GM18519 (cell line): Measurements from ENCODE around the gene AKR1C8.
"Not testable (repeated sequence)": the region's sequence is repeated elsewhere in the genome, so short reads cannot be mapped to it uniquely, and the experiment has no call there.

ENCODE experiments used
- ATAC-seq: cut with Tn5 transposase; IDR thresholded peaks from one replicate; pipeline ENCODE4 v1.9.1; 2021; ENCODE audit warnings: mild to moderate bottlenecking, moderate library complexity; ENCODE audit not compliant: unreplicated experiment, low FRiP score

Gene AKR1C8

DNA sequence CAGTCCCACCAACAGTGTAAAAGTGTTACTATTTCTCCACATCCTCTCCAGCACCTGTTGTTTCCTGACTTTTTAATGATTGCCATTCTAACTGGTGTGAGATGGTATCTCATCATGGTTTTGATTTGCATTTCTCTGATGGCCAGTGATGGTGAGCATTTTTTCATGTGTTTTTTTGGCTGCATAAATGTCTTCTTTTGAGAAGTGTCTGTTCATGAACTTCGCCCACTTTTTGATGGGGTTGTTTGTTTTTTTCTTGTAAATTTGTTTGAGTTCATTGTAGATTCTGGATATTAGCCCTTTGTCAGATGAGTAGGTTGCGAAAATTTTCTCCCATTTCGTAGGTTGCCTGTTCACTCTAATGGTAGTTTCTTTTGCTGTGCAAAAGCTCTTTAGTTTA, 9.4 kb downstream of the AKR1C8 start:
- not testable (repeated sequence) for ATAC-seq

DNA sequence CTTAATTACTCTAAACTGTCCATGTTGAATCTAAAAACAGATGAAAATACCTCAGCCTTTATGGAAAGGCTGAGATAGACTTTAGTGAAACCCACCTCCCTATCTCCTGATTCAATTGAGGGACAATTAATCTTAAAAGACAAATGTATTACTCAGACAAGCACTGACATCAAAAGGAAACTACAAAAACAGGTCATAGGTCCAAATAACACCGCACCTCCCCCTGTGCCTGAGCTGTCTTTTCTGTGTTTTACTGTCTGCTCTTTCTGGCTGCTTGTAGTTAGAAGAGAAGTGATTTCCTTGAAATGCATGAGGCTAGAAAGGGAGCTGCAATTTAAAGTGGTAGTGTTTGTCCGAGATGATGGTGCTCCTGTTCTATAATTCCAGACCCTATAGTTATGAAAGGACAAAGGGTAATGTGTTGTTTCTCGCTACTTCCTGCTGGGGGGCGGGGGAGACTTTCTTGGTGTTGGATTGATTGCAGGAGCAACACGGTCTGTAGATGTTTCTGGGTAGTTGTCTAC, 16.0 kb downstream of the AKR1C8 start:
- no peak for ATAC-seq

DNA sequence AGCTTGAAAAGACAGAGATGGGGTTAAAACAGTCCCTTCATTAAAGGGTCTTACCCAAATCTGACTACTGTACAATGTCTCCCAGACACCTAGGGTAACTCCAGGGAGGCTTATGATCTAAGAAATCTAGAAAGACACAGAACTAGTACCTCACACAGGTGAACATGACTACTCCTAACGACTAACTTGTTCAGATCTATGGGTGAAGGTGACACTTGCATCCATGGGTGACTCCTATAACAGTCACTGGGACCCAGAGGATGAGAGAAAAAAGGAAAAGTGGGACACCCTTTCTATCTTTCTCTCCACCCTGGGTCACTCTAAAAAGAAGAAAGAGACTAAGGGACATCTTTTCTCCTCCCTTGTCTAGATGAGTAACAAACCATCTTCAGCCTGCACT, 19.2 kb downstream of the AKR1C8 start:
- ATAC-seq = no peak

GRCh38 chr10:5163487-5163886, 21.5 kb downstream of the AKR1C8 start:
- ATAC-seq = no peak

- no peak for ATAC-seq
Measured at GRCh38 chr10:5159126-5159525, 25.8 kb downstream of the AKR1C8 start.

- no peak for ATAC-seq
Measured at GRCh38 chr10:5157501-5157900, 27.4 kb downstream of the AKR1C8 start.

DNA sequence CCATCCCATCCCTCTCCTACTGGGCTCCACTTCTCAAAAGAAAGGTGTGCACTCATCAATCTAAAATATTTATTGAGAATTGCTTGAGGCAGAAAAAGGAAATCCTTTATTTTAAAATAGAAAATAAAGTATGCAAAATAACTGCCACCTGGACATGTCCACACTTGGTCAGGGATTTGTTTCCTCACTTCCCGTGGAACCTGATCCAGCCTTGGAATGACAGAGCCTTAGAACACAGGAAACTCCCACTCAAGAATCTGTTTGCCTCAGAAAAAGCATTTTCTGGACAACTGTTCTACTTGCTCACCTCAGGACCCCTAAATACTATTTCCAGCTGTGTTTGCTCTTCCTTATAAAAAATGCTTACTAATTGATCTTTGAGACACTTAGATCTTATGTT, 29.0 kb downstream of the AKR1C8 start:
- no peak for ATAC-seq

GRCh38 chr10:5151076-5151475, 33.9 kb downstream of the AKR1C8 start:
- ATAC-seq = no peak

DNA sequence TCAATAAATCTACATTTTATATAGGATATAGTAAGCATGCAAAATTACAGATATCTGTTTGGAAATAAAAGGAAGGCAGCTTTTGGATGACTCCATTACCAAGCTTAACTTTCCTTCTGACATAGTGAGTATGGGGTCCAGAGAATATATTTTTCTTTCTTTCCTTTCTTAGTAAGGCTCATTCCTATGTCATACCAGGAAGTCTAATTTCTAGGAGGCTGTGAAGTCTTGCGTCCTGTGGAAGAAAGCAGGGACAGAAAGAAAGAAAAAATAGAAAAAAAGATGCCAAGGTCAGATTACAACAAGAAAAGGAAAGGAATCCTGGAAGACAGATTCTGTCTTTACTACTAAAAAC, 36.3 kb downstream of the AKR1C8 start:
- no peak for ATAC-seq

DNA sequence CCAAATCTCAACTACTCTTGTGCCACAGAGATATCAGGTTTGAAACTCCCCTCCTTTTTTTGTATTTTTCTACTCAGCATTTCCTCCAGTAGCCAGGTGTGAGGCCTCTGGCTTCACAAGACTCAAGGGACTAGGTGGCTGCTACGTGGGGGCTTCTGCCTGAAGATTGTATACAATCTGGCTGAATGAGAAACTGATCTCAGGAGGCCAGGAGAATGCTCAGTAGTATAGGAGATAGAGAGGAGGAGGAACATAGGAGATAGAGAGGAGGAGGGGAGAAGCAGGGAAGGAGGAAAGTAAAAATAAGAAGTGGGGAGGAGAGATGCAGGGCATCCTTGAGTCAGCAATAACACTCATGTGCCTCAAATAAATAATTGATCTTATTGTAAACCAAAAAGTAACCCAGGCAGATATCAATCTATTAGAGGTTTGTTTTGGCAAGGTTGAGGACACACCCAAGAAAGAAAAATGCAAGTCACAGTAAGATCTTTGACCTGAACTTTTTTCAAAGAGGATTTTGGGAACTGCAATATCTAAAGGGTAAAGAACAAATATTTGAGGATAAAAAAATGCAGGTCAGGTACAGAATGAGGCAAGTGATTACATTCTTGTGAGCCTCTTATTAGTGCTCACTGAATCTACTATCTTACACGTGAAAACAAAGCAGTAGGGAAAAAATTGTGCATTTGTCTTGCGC, 36.8 kb downstream of the AKR1C8 start:
- no peak for ATAC-seq

- no peak for ATAC-seq
Measured at GRCh38 chr10:5147255-5147980, 37.5 kb downstream of the AKR1C8 start.

DNA sequence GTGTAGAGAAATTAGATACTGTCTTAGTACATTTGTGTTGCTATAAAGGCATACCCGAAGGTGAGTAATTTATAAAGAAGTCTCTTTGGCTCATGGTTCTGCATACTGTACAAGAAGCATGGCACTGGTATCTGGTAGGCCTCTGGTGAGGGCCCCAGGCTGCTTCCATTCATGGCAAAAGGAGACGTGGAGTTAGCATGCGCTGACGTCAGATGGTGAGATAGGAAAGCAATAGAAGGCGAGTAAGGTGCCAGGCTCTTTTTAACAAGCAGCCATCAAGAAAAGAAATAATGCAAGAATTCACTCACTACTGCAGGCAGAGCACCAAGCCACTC, 38.1 kb downstream of the AKR1C8 start:
- no peak for ATAC-seq

DNA sequence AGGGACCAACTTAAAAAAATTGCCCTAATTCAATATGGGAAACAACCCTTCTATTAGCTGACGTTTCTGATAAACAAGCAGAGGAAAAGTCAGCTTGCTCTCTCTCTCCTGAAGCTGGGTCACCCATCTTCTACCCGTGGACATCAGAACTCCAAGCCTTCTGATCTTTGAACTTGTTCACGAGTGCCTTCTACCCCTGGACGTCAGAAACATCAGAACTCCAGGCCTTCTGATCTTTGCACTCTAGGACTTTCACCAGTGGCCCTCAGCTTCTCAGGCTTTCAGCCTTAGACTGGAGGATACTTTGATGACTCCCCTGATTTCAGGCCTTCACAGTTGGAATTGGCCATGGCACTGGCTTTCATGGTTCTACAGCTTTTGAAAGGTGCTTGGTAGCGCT, 41.8 kb downstream of the AKR1C8 start:
- ATAC-seq = no peak

DNA sequence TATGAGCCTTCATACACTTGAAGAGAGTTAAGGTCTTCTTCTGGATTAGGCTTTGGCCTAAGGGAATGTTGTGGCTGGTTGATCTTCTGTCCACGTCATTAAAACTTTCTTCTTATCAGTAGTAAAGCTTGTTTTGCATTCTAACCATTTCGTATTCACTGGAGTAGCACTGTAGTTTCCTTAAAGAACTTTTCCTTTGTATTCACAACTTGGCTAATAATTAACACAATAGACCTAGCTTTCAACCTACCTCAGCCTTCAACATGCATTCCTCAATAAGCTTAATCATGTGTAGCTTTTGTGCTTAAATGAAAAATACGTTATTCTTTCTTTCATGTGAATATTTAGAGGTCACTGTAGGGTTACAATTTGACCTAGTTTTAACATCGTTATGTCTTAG, 42.8 kb downstream of the AKR1C8 start:
- no peak for ATAC-seq

DNA sequence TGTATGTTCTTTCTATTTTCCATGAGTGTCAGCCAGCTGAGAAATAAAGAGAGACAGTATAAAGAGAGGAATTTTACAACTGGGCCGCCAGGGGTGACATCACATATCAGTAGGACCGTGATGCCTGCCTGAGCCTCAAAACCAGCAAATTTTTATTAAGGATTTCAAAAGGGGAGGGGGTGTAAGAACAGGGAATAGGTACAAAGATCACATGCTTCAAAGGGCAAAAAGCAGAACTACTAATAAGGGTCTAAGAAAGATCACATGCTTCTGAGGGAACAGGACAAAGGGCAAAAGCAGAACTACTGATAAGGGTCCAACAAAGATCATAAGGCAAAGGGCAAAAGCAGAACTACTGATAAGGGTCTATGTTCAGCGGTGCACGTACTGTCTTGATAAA, 47.3 kb downstream of the AKR1C8 start:
- ATAC-seq = not testable (repeated sequence)

GRCh38 chr10:5136468-5137087, 48.4 kb downstream of the AKR1C8 start:
- ATAC-seq = no peak

GRCh38 chr10:5135581-5135980, 49.4 kb downstream of the AKR1C8 start:
- ATAC-seq = no peak

GRCh38 chr10:5125315-5126044, 59.5 kb downstream of the AKR1C8 start:
- ATAC-seq = no peak

- no peak for ATAC-seq
Measured at GRCh38 chr10:5123886-5124285, 61.1 kb downstream of the AKR1C8 start.

DNA sequence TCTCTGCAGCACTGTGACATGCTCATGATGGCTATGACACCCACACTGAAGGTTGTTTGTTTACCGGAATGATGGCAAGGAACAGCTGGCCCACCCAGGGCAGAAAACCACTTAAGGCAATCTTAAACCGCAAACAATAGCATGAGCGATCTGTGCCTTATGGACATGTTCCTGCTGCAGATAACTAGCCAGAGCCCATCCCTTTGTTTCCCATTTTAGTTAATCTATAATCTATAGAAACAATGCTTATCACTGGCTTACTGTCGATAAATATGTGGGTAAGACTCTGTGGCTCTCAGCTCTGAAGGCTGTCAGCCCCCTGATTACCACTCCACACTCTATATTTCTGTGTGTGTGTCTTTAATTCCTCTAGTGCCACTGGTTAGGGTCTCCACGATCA, 65.0 kb downstream of the AKR1C8 start:
- not testable (repeated sequence) for ATAC-seq

DNA sequence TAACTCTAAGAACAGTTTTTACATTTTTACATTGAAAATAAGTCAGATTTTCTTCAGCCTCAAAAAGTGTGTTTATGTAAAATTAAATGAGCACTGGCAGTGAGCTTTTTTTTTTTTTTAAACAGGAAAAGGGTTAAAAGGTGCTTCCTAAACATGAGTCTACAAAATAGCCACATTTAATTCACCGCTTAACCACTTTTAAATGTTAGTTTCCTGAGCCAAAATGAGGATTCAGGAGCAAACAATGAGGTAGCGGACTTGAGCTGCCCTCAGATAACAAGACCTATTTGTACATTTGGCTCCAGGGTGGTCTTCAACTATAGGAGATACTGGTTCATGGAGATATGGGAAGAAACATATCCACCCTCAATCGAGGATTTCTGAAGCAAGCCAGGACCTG, 67.9 kb downstream of the AKR1C8 start:
- ATAC-seq = no peak
